Mononuclear cell (primary cell): Measurements from ENCODE around the gene ARRDC4. TPM values are rescaled to one million over a fixed set of nuclear protein-coding genes. Genes with fewer than 3 reads are reported as not detected.

Source experiments
- H3K27me3 ChIP-seq: 2 replicates; pipeline ENCODE4 v1.6.0; 2011; ENCODE audit warnings: low read length, control low read depth; ENCODE audit not compliant: insufficient read depth
- H3K4me1 ChIP-seq: 2 replicates; pipeline ENCODE4 v1.5.1; 2011; ENCODE audit warnings: mild to moderate bottlenecking, low read length, control low read depth; ENCODE audit not compliant: insufficient read depth
- H3K4me3 ChIP-seq: 2 replicates; pipeline ENCODE4 v1.5.1; 2011; ENCODE audit warnings: mild to moderate bottlenecking, low read length, moderate library complexity
- H3K9me3 ChIP-seq: 2 replicates; pipeline ENCODE4 v1.5.1; 2011; ENCODE audit warnings: low read depth, mild to moderate bottlenecking, control low read depth, low read length
- total RNA-seq: library from RNA; depleted of rRNA; stranded (reverse); fragments of >200 nt; gene quantifications from one replicate; pipeline ENCODE4 v1.2.3, GENCODE V29; 2012

The ARRDC4 gene
- total RNA-seq, 1 donor, result 22.6 TPM

GRCh38 chr15:98001663-98002194 is 41.2 kb downstream of the ARRDC4 start:
- H3K4me3 ChIP-seq, result no peak overlapping the region
- H3K4me1 ChIP-seq, result no peaks in the 10 kb centered on the region
- H3K27me3 ChIP-seq, result no peaks in the 10 kb centered on the region
- no peaks in the 10 kb centered on the region for H3K9me3 ChIP-seq

- H3K4me3 ChIP-seq, result no peak overlapping the region
- no peaks in the 10 kb centered on the region for H3K27me3 ChIP-seq
- H3K4me1 ChIP-seq, result no peaks in the 10 kb centered on the region
- no peaks in the 10 kb centered on the region for H3K9me3 ChIP-seq
Observed at GRCh38 chr15:98002419-98002818, 41.9 kb downstream of the ARRDC4 start.

- H3K4me3 ChIP-seq, result no peak overlapping the region
- no peaks in the 10 kb centered on the region for H3K9me3 ChIP-seq
- H3K27me3 ChIP-seq, result no peaks in the 10 kb centered on the region
- H3K4me1 ChIP-seq, result no peaks in the 10 kb centered on the region
Observed at GRCh38 chr15:98002866-98003265, 42.4 kb downstream of the ARRDC4 start.

GRCh38 chr15:98003518-98003917 is 43.0 kb downstream of the ARRDC4 start:
- no peak overlapping the region for H3K4me3 ChIP-seq
- no peaks in the 10 kb centered on the region for H3K9me3 ChIP-seq
- no peaks in the 10 kb centered on the region for H3K4me1 ChIP-seq
- no peaks in the 10 kb centered on the region for H3K27me3 ChIP-seq

- Histone ChIP-seq H3K27me3 (no peaks in the 10 kb centered on the region), H3K4me3 (no peak overlapping the region), H3K9me3 (no peaks in the 10 kb centered on the region), H3K4me1 (no peaks in the 10 kb centered on the region)
Observed at GRCh38 chr15:98003996-98004395, 43.5 kb downstream of the ARRDC4 start.

GRCh38 chr15:98005659-98006058 is 45.2 kb downstream of the ARRDC4 start:
- Histone ChIP-seq H3K27me3 (no peaks in the 10 kb centered on the region), H3K9me3 (no peaks in the 10 kb centered on the region), H3K4me1 (no peaks in the 10 kb centered on the region), H3K4me3 (no peak overlapping the region)

- Histone ChIP-seq H3K27me3 (no peaks in the 10 kb centered on the region), H3K9me3 (no peaks in the 10 kb centered on the region), H3K4me1 (no peaks in the 10 kb centered on the region), H3K4me3 (no peak overlapping the region)
Observed at GRCh38 chr15:98009169-98009568, 48.7 kb downstream of the ARRDC4 start.

- H3K4me3 ChIP-seq, result no peak overlapping the region
- H3K4me1 ChIP-seq, result no peaks in the 10 kb centered on the region
- H3K27me3 ChIP-seq, result no peaks in the 10 kb centered on the region
- no peaks in the 10 kb centered on the region for H3K9me3 ChIP-seq
Observed at GRCh38 chr15:98009971-98010370, 49.5 kb downstream of the ARRDC4 start.

- Histone ChIP-seq H3K4me1 (no peaks in the 10 kb centered on the region), H3K9me3 (no peaks in the 10 kb centered on the region), H3K27me3 (no peaks in the 10 kb centered on the region), H3K4me3 (no peak overlapping the region)
Observed at GRCh38 chr15:98012354-98012753, 51.9 kb downstream of the ARRDC4 start.

GRCh38 chr15:98013631-98014030 is 53.1 kb downstream of the ARRDC4 start:
- H3K27me3 ChIP-seq, result no peaks in the 10 kb centered on the region
- H3K9me3 ChIP-seq, result no peaks in the 10 kb centered on the region
- H3K4me3 ChIP-seq, result no peak overlapping the region
- H3K4me1 ChIP-seq, result no peaks in the 10 kb centered on the region

- H3K9me3 ChIP-seq, result no peaks in the 10 kb centered on the region
- H3K4me1 ChIP-seq, result no peaks in the 10 kb centered on the region
- H3K4me3 ChIP-seq, result no peak overlapping the region
- H3K27me3 ChIP-seq, result no peaks in the 10 kb centered on the region
Observed at GRCh38 chr15:98017150-98017964, 56.9 kb downstream of the ARRDC4 start.

GRCh38 chr15:98018761-98019351 is 58.4 kb downstream of the ARRDC4 start:
- Histone ChIP-seq H3K4me3 (no peak overlapping the region), H3K9me3 (no peaks in the 10 kb centered on the region), H3K27me3 (no peaks in the 10 kb centered on the region), H3K4me1 (no peaks in the 10 kb centered on the region)
